DND-41 (cell line): Measurements from ENCODE around the gene VPS11.

Experiments
- ATAC-seq: fragments of 200-7000 bp; cut with Tn5 transposase; 3 replicates; pipeline ENCODE4 v1.9.1; 2021; ENCODE audit warnings: low read depth; ENCODE audit not compliant: insufficient read depth
- DNase-seq: peaks from one replicate; pipeline ENCODE4 v3.0.0-alpha.2; 2020
- H2AFZ ChIP-seq: 2 replicates; pipeline ENCODE4 v1.6.0; 2012; ENCODE audit warnings: low read depth, low read length
- H3K27ac ChIP-seq: 2 replicates; pipeline ENCODE4 v1.5.1; 2012; ENCODE audit warnings: low read length, inconsistent platforms
- H3K27me3 ChIP-seq: fragments of 200-600 bp; sonication (generic); 2 replicates; pipeline ENCODE4 v1.6.0; 2012; ENCODE audit warnings: low read length, mild to moderate bottlenecking, inconsistent platforms; ENCODE audit not compliant: insufficient read depth, poor library complexity
- H3K36me3 ChIP-seq: 2 replicates; pipeline ENCODE4 v1.5.1; 2012; ENCODE audit warnings: low read length, inconsistent platforms; ENCODE audit not compliant: insufficient read depth
- H3K4me1 ChIP-seq: 2 replicates; pipeline ENCODE4 v1.5.1; 2012; ENCODE audit warnings: mild to moderate bottlenecking, low read length; ENCODE audit not compliant: insufficient read depth
- H3K4me2 ChIP-seq: 2 replicates; pipeline ENCODE4 v1.6.0; 2012; ENCODE audit warnings: mild to moderate bottlenecking, moderate library complexity, low read length, inconsistent platforms; ENCODE audit not compliant: insufficient read depth
- H3K4me3 ChIP-seq, 2 experiments: fragments of 200-600 bp in 1 of 2; shearing (Covaris generic) in 1 of 2; 2 replicates each; pipeline ENCODE4 v1.5.1; 2012 to 2016; ENCODE audit warnings: inconsistent platforms in 2 of 2, low read length in 2 of 2, mild to moderate bottlenecking in 2 of 2, low read depth in 1 of 2, moderate library complexity in 1 of 2
- H3K79me2 ChIP-seq: 2 replicates; pipeline ENCODE4 v1.6.0; 2012; ENCODE audit warnings: low read length, inconsistent platforms; ENCODE audit not compliant: insufficient read depth
- H3K9ac ChIP-seq: 2 replicates; pipeline ENCODE4 v1.6.0; 2012; ENCODE audit warnings: low read depth, mild to moderate bottlenecking, inconsistent platforms, low read length, moderate library complexity
- H3K9me3 ChIP-seq: 2 replicates; pipeline ENCODE4 v1.5.1; 2012; ENCODE audit warnings: low read length, moderate library complexity, mild to moderate bottlenecking, inconsistent platforms; ENCODE audit not compliant: insufficient read depth, severe bottlenecking
- H4K20me1 ChIP-seq: 2 replicates; pipeline ENCODE4 v1.6.0; 2012; ENCODE audit warnings: low read length; ENCODE audit not compliant: insufficient read depth
- CTCF ChIP-seq: IDR thresholded peaks from 2 replicates; pipeline ENCODE4 v1.5.1; 2012; ENCODE audit warnings: borderline replicate concordance, low read length, moderate library complexity, mild to moderate bottlenecking; ENCODE audit not compliant: poor library complexity, severe bottlenecking; ENCODE audit errors: extremely low read depth
- EZH2 ChIP-seq: IDR thresholded peaks from 3 replicates; pipeline ENCODE4 v1.6.1; 2012; ENCODE audit warnings: borderline replicate concordance, low read depth, mild to moderate bottlenecking, moderate library complexity, low read length, inconsistent platforms; ENCODE audit not compliant: severe bottlenecking

VPS11 gene

GRCh38 chr11:119099711-119100110 lies 32.1 kb downstream of the VPS11 start:
- Histone ChIP-seq H3K27me3 (no peaks in the 10 kb centered on the region), H2AFZ (no peak overlapping the region), H4K20me1 (peaks cover 5% of the 10 kb centered on the region), H3K4me2 (peak overlapping the region; percentile 90), H3K4me1 (peaks cover 47% of the 10 kb centered on the region), H3K4me3 (0 out of 4 replicates have a peak overlapping the region, but pooled peaks of 1 of the 2 experiments have one; percentile 77), H3K9ac (peak overlapping the region; percentile 78; the same call in 1 of the 2 replicates), H3K9me3 (no peaks in the 10 kb centered on the region), H3K27ac (no peak overlapping the region), H3K79me2 (peaks cover 43% of the 10 kb centered on the region), H3K36me3 (peaks cover 39% of the 10 kb centered on the region)
- TF ChIP-seq EZH2 = no peak
- TF ChIP-seq CTCF = no peak
- no peak for DNase-seq
- no peak for ATAC-seq

GRCh38 chr11:119100246-119100970 lies 32.8 kb downstream of the VPS11 start:
- Histone ChIP-seq H3K27me3 (no peaks in the 10 kb centered on the region), H3K9ac (peak overlapping the region; percentile 78), H3K4me2 (peak overlapping the region; percentile 90), H3K79me2 (peaks cover 38% of the 10 kb centered on the region), H3K4me1 (peaks cover 47% of the 10 kb centered on the region), H3K9me3 (no peaks in the 10 kb centered on the region), H2AFZ (no peak overlapping the region), H3K4me3 (peak overlapping the region; percentile 71 to 77; a peak in 3 of 4 replicates), H3K27ac (peak overlapping the region; percentile 90), H3K36me3 (peaks cover 34% of the 10 kb centered on the region), H4K20me1 (no peaks in the 10 kb centered on the region)
- no peak for DNase-seq
- TF ChIP-seq EZH2 = no peak
- peak; percentile 58 for TF ChIP-seq CTCF
- no peak for ATAC-seq

GRCh38 chr11:119100994-119101758 lies 33.6 kb downstream of the VPS11 start:
- H3K4me1 ChIP-seq = peaks cover 46% of the 10 kb centered on the region
- H4K20me1 ChIP-seq = no peaks in the 10 kb centered on the region
- peak overlapping the region; percentile 78 for H3K9ac ChIP-seq
- peak overlapping the region; percentile 83 for H2AFZ ChIP-seq
- peaks cover 33% of the 10 kb centered on the region for H3K36me3 ChIP-seq
- H3K9me3 ChIP-seq = no peaks in the 10 kb centered on the region
- peak overlapping the region; percentile 71 to 77 for H3K4me3 ChIP-seq
- H3K79me2 ChIP-seq = peaks cover 34% of the 10 kb centered on the region
- ATAC-seq (peak; percentile 13), DNase-seq (peak; percentile 40)
- peak overlapping the region; percentile 90 for H3K4me2 ChIP-seq
- peak; percentile 14 for TF ChIP-seq CTCF
- no peak for TF ChIP-seq EZH2
- peak overlapping the region; percentile 90 for H3K27ac ChIP-seq
- no peaks in the 10 kb centered on the region for H3K27me3 ChIP-seq
